GM18868 (cell line): ENCODE data around the gene ZNF202.
"Not testable (repeated sequence)": the region's sequence is repeated elsewhere in the genome, so short reads cannot be mapped to it uniquely, and the experiment has no call there.

Source experiments
- ATAC-seq: cut with Tn5 transposase; IDR thresholded peaks from one replicate; pipeline ENCODE4 v1.9.1; 2021; ENCODE audit warnings: mild to moderate bottlenecking, moderate library complexity; ENCODE audit not compliant: unreplicated experiment

The ZNF202 gene

DNA sequence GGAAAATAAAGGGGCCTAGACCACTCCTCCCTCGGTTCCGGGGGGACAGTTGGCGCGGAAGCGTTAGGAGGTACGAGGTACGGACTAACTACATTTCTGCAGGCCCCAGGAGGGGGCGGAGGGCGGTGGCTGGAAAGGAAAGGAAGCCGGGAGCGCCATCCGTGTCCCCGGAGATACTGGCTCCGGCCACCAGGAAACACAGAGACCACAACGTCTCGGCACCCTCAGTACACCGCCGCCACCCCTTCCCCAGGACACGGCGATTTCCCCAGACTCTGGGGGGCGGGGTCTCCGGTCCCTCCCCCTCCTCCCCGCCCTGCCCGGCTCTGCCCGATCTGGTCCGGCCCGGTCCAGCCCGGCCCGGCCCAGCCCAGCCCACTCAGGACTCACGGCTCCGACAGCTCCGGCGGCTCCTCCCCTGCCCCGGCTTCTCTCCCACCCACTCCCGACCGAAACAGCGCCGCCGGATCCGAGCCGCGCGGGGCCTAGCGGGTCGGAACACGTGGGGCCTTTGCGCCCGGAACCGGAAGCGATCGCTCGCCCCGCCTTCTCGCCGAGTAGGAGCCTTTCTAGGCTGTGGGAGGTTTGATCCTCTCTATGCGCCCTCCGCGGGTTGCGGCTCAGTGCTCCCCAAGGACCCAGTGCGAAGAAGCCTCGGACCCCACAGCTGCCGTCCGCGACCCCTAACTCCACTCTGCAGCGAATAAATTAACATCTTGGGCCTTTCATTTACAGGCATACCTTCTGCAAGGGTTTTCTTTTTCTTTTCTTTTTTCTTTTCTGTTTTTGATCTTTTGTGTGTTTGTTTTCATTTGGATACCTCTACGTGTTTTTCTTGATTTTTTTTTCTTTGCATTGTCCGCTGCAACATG lies at the start of gene ZNF202:
Gene ZNF202, minus strand, starts transcription at position 502 of the 872 bp plus-strand sequence. CDS start 10,772 bp downstream, outside the sequence.
- peak; percentile 99 for ATAC-seq

DNA sequence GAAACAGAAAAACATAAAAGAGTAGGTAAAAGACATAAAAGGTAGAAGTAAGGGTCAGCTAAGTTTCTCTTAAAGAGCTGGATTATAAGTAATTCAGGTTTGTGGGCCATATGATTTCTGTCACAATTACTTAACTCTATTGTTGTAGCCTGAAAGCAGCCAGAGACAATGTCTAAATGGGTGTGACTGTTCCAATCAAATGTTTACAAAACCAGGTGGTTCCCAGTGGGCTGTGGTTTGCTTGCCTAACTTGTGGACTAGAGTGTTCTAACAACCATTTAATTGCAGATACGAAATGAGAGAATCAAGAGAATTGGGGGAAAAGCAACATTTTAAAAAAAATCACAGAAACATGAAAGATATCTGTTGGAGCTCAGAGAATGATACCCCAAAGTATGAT lies 42.1 kb upstream of the ZNF202 start:
- no peak for ATAC-seq

- ATAC-seq = no peak
Observed at GRCh38 chr11:123778511-123778910, 37.1 kb upstream of the ZNF202 start.

GRCh38 chr11:123775715-123776549 lies 34.5 kb upstream of the ZNF202 start:
- ATAC-seq = no peak

DNA sequence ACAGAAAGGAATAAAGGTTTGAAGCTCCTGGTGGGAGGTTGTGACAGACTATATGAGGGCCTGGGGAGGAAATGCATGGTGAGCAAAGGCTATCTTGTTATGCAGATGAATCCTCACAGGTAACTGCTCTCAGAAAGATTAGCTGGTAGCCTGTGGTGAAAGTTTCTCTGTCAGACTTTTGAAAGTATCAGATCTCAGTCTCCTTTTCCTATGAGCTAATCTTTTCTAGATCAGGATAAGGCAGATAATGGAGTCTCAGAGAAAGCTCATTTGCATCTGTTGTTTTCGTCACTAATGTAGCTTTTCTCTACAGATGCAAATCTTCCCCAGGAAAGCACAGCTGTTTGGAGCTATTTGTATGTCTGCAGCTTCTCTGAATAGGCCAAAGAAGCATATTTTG lies 33.8 kb upstream of the ZNF202 start:
- no peak for ATAC-seq

DNA sequence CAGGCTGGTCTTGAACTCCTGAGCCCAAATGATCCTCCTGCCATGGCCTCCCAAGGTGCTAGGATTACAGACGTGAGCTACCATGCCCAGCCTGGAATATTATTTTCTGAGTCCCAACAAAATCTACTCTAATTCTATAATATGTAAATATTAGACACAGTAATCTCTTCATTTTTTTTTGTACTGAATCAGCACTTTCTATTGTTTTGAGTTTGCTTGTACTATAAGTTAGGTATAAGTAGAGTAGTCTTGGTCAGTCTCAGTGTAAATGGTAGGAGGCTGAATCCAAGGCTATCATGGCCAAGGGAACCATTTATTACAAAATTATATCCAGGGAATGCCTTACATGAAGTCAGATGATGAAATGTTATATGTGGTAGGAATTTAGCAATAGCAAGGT lies 32.5 kb upstream of the ZNF202 start:
- ATAC-seq = no peak

DNA sequence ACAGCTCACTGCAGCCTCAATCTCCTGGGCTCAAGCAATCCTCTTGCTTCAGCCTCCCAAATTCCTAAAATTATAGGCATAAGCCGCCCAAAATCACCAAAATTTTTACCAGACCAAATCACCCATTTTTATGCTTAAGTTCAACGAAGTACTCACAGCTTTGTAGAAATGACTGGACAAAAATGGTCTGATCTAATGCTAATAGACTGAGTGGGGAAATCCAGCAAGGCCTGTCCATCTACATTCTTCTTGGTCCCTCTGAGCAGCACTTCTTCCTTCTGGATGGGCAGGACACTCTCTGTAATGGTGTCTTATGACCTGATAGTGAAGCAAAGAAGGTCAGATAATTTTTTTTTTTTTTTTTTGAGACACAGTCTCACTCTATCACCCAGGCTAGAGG lies 31.6 kb upstream of the ZNF202 start:
- no peak for ATAC-seq

GRCh38 chr11:123771664-123772063 lies 30.2 kb upstream of the ZNF202 start:
- no peak for ATAC-seq

DNA sequence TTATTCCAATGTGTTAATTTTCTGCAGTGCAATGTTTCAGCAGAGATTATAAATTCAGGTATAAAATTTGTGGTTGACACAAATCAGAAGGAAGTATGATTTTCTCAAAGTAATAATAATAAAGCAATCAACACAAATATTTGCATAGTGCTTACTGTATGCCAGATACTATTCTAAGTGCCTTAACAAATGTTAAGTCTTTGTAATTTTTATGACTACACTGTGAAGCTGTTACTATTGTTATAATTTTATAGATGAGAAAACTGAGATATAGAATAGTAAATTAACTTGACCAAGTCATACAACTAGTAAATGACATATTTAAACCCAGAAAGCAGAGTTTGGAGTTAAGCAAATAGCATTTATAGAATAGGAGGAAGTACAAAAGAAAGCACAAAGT lies 29.3 kb upstream of the ZNF202 start:
- ATAC-seq = no peak

- ATAC-seq = no peak
Observed at GRCh38 chr11:123765601-123766000, 24.1 kb upstream of the ZNF202 start.

DNA sequence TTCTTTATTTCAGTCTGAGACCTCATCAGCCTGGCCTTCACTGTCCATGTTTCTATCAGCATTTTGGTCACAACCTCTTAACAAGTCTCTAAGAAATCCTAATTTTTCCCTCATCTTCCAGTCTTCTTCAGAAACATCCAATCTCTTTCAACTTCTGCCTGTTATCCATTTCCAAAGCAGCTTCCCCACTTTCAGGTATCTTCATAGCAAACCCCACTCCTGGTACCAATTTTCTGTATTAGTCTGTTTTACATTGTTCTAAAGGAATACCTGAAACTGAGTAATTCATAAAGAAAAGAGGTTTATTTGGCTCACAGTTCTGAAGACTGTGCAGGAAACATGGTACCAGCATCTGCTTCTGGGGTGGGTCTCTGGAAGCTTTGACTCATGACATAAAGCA lies 21.0 kb upstream of the ZNF202 start:
- no peak for ATAC-seq

DNA sequence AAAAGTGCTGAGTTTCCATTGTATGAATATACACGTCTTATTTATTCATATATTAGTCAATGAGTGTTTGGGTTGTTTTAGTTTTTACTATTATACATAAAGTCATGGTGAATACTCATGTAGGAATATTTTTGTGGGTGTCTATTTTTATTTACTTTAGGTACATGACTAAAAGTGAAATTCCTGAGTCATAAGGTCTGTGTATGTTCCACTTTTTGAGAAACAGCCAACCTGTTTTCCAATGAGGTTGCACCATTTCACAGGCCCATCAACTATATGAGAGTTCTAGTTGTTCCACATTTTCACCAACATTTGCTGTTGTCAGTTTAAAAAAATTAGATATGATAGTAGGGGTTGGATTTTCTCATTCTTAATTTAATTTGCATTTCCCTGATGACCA lies 19.4 kb upstream of the ZNF202 start:
- peak; percentile 90 for ATAC-seq

GRCh38 chr11:123757976-123758375 lies 16.5 kb upstream of the ZNF202 start:
- no peak for ATAC-seq

GRCh38 chr11:123755813-123756212 lies 14.4 kb upstream of the ZNF202 start:
- no peak for ATAC-seq

- ATAC-seq = no peak
Observed at GRCh38 chr11:123755344-123755743, 13.9 kb upstream of the ZNF202 start.

DNA sequence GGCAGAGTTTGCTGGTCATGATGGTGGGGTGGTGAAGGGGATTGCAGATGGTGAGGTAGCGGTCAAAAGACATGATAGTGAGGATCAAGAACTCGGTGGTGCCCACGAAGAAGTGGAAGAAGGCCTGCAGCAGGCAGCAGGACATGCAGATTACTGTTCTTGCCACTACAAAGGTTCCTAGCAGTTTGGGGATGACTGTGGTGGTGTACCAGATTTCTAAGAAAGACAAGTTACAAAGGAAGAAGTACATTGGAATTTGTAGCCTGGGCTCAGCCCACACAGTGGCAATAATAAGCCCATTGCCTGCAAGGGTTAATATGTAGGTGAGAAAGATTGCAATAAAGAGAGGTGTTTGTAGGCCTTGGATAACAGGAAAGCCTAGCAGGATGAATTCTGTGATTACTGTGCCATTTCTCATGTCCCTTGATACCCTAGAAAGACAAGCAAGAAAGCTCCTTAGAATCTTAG lies 12.7 kb upstream of the ZNF202 start, which contains the start of gene OR6X1:
Gene OR6X1, minus strand, starts transcription at position 418 of the 468 bp plus-strand sequence. Its CDS starts 0 bp downstream, at position 418.
- ATAC-seq = no peak

DNA sequence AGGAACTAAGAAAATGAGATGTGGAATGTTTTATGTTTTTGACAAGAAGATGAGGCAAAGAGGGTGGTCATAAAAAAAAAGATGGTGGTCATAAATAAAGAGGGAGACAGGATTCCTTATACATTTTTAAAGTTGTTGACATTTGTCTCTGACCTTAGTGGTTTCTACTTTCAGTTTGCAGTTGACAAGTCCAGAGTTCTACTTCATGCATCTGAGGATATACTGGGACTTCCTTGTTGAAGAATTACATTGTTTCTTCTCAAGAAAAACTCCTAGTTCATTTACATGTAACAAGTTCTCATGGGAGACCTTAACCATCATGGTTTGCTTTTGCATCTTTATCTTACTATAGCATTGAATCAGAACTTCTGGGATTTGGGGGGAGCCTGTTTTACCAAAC lies 11.7 kb upstream of the ZNF202 start:
- ATAC-seq = no peak

- ATAC-seq = no peak
Observed at GRCh38 chr11:123751781-123752180, 10.3 kb upstream of the ZNF202 start.

DNA sequence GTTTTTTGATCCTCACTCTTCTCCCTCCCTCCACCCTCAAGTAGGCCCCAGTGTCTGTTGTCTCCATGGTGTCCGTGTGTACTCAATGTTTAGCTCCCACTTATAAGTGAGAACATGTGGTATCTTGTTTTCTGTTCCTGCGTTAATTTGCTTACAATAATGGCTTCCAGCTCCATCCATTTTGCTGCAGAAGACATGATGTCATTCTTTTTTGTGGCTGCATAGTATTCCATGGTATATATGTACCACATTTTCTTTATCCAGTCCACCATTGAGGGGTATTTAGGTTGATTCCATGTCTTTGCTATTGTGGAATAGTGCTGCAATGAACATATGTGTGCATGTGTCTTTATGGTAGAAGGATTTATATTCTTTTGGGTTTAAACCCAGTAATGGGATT lies 6.9 kb upstream of the ZNF202 start:
- not testable (repeated sequence) for ATAC-seq

DNA sequence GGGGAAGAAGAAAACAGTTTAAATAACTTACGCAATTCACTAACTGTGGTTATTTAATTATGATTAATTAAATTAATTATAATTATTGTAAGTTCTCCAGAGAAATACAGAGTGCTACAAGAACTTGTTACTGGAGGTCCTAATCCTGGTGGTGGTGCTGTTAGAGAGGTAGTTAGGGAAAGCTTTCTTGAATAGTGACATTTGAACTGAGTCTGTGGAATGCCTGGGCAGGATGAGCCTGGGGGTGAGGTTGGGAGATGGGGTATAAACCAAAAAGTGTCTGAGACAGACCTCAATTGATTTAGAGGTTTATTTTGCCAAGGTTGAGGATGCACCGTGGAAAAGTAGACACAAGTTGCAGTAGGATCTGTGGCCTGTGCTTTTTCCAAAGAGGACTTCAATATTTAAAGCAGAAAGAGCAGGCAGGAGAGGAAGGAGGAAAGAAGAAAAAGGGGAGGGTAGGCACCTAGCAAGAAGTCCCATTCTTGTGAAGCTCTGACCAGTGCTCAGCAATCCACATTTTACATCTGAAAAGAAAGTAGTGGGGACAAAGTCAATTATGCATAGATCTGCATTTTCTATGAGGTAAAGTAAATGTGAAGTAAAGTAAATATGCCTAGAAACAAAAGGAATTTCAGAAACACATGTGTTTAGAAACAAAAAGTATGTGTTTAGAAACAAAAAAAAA lies 4.4 kb upstream of the ZNF202 start:
- no peak for ATAC-seq

DNA sequence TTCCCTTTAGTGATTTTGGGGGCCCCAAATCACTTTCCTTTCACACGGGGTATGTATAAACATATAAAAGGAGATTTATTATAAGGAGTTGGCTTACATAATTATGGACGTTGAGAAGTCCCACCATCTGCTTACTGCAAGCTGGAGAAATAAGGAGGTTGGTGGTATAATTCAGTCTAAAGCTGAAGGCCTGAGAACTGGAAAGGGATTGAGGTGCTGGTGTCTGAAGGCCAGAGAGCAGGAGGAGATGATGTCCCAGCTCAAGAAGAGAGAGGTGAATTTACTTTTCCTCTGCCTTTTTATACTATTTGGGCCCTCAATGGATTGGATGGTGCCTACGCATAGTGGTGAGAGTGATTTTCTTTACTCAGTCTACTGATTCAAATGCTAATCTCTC lies 1.3 kb upstream of the ZNF202 start:
- no peak for ATAC-seq
